CMK (cell line): ENCODE measurements around the gene PTX4.
"Not testable (repeated sequence)": the region's sequence is repeated elsewhere in the genome, so short reads cannot be mapped to it uniquely, and the experiment has no call there.

Experiments
- DNase-seq: peaks from one replicate; pipeline ENCODE4 v3.0.0-alpha.2; 2010; ENCODE audit warnings: low read depth

The PTX4 gene

DNA sequence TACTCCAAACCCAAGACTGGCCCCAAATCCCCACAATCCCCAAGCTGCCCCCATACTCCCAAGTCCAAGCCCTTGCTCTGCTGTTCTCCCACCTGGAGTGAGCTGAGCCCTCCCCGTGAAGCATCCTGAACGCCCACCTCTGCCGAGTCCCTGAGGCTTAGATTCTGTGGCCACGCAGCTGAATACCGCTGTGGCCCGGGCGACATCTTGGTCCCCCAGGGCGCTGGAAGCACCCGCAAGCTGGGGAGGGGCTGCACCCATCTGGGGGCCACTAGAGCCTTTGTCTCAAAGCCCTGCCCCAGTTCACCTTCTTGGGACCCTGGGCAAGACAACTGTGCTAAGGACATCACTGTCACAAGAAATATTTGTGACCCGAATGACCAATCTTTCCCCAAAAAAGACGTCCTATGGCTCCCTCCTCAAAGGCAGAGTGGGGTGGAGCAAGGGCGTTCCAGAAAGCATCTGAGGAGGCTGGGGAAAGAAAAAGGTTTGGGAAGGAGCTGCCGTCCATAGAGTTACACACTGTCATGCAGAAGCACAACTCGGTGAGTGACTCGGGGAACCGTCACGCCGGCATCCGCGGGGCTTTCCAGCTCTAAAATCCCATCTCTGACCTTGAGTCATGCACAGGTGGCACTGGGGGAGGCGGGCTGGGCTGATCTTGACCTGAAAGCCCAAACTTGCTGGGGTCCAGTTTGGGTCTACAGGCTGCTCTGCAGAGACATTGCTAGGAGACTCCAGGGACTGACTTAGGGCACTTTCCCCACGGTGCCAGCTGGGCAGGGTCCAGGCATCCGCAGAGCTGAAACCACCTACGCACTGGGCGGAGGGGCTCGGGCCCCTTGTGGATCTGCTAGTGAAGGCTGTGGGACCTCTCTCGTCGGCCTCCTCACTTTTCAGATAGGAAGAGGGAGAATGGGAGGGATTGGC is 6.6 kb downstream of the PTX4 start:
- no peak for DNase-seq

DNA sequence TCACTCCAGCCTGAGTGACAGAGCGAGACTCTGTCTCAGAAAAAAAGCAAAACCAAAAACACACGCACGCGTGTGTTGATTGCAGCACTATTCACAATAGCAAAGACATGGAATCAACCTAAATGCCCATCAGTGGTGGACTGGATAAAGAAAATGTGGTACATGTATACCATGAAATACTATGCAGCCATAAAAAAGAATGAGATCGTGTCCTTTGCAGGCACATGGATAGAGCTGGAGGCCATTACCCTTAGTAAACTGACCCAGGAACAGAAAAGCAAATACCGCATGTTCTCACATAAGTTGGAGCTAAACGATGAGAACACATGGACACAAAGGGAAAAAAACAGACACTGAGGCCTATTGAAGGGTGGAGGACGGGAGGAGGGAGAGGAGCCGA is 9.8 kb downstream of the PTX4 start:
- DNase-seq = not testable (repeated sequence)

DNA sequence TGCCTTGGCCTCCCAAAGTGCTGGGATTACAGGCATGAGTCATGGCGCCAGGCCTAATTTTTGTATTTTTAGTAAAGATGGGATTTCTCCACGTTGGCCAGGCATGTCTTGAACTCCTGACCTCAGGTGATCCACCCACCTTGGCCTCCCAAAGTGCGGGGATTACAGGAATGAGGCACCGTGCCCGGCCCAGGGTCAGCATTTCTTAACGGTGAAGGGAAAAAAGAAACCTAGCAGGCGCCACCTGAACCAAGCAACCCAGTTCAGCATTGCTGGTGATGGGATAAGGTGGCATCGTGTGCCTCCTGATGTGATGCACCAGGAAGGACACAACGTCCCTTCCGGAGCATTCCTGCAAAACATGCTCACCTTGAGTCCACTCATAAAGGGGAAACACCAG is 11.7 kb downstream of the PTX4 start:
- DNase-seq = no peak

DNA sequence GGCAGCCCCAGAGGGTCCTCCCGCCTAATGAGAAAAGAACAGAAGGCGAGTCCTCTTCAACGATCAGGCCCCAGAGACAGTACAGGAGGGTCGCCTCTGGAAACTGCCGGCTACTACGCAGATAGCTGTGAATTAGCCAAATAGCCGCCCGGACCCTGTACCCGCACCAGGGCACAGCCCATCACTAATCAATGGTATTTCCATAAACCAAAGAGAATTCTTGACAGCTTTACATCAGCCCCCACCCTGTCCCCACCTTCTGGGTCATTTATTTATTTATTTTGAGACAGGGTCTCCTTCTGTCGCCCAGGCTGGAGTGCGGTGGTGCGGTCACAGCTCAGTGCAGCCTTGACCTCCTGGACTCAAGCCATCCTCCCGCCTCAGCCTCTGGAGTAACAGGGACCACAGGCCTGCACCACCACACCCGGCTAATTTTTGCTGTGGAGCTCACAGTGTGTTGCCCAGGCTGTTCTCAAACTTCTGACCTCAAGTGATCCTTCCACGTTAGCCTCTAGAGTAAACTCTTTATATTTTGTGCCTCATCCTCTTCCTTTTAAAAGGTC is 13.1 kb downstream of the PTX4 start:
- no peak for DNase-seq

DNA sequence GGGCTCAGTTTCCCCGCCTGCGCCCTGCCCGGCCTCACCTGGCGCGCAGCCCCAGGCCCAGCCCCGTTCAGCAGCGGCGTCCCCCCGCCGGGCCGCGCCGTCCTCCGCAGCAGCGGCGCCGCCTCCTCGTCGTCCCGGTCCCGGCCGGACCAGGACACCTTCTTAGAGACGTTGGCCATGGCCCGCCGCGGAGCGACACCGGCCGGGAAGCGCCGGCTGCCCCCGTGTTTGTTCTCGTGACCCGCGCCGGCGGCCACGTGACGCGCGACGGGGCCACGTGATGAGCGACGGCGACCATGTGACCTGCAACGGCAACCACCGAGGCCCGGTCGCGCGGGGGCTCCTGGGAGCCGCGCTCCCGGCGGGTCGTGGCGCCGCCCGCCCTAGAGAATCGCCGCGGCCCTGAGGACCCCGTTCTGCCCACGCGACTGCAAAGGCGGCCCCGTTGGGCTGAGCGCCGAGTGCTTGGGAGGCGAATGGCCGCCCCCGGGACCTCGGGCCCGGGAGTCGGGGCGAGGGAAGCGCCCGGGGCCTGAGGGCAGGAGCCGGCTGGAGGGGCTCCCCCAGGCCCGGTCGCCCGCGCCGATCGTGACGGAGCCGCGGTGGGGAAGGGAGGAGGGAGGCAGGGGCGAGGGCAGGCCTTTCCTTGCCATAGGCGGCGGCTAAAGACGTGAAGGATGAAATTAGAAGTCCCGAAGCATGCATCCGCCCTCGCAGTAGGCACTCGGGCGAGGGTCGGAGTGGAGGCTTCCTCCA is 13.8 kb downstream of the PTX4 start, which contains the start of gene CLCN7:
CLCN7 (minus strand) TSS at position 233 of the 756 bp plus-strand sequence; CDS start at position 179, 54 bp downstream.
- DNase-seq = peak; percentile 68

DNA sequence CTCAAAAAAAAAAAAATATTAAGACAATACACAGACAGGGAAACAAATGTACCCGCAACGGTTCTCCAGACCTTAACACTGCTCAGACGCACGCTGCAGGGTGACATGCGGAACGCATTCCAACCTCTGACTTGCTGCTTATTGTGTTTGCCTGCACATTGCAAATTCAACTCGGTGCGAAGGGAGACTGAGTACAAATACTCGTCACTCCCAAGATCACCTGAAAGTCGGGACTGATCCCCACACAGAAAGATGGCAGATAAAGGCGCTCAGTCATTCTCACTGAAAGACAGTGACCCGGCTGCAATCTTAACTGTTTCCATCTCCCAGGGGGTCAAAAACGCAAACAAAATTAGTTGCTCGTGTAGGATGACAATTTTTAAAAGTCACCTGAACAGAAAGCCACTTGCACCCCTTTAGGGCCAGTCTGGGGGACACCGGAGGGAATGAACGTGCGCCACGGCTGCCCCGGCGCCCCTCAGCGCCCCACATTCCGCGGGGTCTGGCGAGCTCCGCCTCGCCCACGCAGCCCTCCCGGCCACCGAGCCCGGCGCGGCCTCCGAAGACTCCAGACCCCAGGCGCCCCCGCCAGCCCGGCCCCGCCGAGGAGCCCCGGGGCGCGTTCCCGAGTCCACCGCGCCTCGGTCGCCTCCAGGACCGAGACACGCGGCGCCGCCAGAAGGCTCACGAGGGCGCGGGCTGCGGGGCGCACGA is 14.5 kb downstream of the PTX4 start:
- no peak for DNase-seq

DNA sequence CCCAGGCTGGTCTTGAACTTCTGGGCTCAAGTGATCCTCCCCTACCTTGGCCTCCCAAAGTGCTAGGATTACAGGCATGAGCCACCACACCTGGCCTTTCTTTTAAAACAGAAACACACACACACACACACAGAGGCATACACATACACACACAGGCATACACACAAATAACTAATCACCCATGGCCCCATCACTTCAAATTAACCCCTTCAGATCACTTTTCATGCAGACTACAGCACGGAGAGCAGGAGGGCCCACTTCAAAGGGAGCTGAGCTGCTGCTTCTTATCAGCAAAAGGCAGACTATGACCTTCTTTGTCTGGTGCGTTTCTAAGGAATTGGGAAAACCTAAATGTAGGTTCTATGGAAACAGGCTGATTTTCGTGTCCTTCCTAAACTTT is 15.8 kb downstream of the PTX4 start:
- DNase-seq = no peak

DNA sequence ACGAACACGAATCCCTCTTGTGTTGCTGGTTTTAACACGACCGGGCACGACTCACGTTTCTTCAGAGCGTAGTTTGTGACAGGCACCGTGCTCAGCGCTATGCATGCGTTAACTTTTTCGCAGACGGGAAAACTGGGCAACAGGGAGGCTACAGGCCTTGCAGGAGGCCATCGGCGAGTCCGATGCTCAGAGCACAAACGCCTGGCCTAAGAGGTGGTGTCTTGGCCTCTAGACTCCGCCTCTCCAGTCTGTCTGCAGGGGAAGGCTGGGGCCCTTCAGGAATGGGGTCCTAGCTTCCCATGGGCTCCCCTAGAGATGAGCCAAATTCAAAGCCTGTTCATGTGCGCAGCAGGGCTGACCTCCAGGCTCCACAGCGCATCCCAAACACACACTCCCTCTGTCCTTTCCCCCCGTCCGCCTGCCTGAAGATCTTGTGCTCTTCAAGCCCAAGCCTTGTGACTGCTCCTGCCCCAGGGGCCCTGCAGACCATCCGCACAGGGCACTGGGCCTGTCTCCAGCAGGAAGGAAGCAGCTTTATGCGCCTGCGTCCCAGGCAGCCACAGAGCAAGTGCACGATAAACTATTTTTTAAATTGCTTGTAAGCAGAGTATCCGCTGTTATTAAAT is 17.1 kb downstream of the PTX4 start:
- DNase-seq = no peak

DNA sequence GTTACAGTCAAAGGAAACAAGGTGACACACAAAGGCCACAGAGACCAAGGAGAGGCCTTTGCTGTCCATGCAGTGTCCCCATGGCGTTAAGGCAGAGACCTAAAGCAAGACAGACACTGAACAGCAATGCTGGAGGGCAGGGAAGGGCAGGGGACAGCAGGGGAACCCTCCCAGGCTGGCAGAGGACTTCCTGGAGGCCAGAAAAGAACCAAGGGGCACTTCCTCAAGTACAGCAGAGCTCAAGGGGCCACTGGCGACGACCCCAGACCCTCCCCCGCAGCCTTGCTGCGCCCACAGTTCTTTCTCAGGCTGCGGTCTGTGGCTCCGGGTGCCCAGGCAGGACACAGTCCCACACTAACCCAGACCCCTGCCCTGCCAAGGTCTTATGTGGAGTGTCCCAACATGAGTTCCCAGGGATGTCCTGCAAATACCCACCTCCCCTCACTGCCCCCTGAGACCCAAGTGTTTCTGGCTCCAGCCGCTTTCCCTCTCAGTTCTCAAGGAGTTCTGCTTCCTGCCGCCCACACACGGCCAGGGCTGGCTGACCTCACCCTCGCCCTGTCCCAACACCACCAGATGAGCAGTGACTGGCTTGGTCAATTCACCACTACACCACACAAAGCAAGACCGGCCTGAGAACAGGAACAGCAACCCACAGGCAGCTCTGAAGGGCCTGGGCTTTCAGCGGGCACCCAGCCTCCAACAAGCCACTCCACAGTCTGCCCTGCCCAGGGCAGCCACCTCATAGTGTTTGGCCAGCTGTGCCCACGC is 18.1 kb downstream of the PTX4 start:
- DNase-seq = no peak

DNA sequence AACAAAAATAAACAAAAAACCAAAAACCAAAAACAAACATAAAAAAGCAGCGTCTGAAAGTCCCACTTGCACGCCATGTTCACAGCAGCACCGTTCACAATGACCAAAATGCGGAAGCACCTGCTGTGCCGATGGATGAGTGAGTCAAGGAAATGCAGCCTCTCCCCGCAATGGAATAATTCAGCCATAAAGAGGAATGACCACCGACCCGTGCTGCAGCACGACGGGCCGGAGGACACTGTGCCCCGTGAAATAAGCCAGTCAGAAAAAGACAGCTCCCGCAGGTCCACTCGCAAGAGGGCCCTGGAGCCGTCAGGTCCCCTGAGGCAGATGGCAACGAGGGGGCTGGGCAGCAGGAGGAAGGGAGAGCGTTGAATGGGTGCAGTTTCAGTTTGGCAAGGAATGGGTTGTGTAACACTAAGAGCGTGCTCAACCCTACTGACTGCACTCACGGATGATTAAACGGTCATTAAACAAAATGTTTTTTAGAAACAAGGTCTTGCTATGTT is 19.0 kb downstream of the PTX4 start:
- DNase-seq = no peak

DNA sequence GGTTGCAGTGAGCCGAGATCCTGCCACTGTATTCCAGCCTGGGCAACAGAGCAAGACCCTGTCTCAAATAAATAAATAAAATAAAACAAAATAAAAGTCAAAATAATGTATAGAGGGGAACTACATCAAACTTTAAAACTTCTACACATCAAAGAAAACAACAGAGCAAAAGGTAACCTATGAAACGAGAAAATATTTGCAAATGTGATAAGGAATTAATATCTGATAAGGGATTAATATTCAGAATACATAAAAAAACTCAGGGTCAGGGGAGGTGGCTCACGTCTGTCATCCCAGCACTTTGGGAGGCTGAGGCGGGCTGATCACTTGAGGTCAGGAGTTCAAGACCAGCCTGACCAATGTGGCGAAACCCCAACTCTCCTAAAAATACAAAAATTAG is 19.6 kb downstream of the PTX4 start:
- DNase-seq = not testable (repeated sequence)

DNA sequence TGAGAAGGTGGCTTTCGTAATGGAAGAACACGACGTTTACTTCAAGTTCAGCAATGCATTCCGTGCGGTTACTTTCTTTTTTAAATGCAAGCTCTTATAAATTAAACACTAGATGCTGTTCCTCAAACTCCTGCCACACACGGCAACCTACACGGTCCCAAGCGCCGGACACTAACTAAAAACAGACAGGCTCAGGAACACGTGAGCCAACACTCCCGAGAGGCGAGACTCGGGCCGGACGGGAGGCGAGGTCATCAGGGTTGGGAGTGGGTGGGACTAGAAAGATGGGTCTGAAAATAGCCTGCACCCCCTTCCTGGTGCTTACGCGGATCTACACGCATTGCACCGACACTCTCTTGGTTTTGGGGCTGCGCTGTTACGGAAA is 20.3 kb downstream of the PTX4 start:
- DNase-seq = no peak

DNA sequence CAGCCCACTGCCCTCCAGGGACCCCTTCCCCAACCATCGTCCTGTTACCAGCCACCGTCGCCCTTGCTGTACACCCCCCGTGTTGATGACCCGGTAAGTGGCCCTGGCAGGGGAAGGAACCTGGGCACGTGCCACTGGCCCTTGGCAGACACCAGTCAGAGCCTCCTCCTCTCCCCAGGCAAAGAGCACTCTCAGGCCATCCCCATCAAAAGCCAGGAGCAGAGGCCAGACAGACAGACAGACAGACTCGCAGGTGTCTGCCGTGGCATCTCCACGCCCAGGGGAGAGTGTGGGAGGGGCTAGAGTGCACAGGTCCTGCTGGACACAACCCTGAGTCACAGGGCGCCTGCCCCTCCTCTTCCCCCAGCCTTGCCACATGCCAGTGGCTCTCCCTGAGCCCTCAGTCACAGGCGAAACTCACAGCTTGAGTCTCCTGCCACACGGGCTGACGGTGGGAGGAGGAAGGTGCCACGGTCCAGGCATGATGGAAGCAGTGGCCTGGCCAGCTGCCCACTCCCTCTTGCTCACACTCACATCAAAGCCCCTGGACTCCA is 21.7 kb downstream of the PTX4 start:
- no peak for DNase-seq

DNA sequence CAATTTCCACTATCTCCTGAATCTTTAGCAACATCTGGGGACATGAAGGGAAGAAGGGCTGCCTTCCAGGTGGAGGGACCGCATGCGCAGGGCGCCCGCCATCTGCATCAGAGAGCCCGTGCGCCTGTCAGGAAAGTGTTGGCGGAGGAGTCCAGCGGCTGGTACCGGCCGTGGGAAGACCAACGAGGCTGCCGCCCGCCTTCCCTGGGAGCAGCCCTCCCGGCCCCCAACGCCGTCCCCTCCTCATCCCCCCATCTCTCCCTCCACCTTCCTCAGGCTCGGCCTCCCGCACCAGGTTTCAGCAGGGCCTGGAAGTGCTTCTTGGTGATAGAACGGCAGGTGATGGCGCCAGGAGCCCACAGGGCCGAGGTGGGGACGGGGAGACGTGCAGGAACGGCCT is 22.7 kb downstream of the PTX4 start:
- DNase-seq = no peak

DNA sequence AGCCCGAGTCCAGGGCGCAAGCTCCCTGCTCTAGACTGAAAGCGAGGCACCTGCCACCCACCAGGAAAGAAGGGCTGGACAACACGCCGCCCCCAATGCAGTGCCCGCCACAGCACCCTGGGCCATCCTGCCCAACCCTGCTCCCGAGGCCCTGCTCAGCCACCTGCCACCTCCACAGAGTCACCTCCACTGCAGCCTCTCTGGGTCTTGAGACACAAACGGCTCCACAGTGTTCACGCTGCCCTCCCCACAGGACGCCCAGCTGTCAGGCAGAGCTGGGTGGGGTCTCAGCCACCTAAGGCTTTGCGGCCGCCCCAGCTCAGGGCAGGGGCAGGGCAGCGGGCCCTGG is 23.2 kb downstream of the PTX4 start:
- DNase-seq = no peak

DNA sequence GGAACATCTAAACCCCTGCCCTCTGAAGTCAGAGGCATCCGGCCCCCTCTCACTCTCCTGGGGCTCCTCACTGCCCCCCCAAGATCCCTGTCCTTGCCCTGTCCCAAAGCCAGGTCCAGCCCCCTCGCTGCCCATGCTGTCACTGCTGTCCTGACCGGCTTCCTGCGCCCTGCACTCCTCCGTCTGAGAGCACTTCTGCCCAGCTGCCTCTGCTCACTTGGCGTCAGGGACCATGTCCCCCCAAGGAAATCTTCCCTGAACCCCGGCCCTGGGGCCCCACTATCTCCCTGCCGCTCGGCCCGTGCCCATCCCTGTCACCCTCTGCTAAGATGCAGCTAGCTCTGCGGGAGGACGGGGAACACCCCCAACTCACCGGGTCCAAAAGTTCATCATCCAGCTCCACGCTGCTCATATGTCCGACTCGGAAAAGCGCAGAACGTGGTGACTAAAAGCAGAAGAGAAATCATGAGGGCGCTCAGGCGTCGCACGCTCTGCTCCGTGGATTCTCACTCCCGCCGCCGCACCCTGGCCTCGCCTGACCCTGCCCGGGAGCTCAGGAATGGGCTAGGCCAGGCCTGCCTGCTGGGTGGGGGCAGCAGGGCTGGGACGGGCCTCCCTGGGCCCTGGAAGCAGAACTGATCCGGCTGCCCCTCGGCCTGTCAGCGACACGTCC is 23.7 kb downstream of the PTX4 start:
- no peak for DNase-seq

DNA sequence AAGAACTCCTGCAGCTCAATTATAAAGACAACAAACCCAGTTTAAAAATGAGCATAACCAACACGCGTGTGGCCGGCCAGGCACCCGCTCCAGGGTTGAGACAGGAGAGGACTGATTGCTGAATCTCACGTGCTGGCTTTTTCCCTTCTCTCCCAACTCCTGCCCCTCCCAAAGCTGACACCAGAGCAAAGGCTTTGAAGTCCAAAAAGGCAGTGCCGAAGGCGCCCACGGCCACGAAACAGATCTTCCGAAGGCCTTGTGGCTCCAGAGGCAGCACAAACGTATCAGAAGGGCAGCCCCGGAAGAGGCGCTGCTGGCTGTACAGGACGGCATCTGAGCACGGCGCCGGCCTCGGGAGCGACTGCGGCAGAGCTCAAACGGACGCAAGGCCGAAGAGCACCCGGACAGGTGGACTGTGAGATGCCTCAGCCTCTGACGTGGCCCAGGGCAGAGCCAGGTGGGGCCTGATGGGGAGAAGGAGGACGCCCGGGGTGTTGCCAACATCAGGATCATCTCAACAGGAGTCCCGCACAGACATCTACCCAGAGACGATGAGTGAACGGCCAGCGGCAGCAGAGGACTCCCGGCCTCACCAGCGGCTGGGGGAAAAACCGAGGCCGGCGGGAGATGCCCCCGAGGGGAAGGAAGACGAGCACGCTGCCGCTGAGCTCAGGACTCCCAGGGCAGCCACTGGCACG is 24.4 kb downstream of the PTX4 start:
- no peak for DNase-seq

DNA sequence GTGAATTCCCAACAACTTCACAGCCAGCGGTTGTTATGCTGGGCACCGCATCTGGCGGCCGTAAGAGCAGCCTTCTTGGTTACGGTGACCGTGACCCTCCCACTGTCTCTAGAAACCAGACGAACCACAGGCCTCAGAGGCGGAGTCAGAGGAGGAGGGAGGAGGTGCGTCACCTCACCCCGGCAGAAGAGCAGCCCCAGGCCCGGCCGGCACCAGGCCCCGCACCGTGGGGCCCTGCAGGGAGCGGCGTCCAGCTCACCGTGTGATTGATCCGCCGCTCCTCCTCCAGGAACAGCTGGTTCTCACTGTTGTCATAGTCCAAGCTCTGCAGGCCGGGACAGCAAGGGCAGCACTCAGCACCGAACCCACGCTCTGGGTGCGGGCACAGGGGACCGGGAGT is 27.6 kb downstream of the PTX4 start:
- no peak for DNase-seq

DNA sequence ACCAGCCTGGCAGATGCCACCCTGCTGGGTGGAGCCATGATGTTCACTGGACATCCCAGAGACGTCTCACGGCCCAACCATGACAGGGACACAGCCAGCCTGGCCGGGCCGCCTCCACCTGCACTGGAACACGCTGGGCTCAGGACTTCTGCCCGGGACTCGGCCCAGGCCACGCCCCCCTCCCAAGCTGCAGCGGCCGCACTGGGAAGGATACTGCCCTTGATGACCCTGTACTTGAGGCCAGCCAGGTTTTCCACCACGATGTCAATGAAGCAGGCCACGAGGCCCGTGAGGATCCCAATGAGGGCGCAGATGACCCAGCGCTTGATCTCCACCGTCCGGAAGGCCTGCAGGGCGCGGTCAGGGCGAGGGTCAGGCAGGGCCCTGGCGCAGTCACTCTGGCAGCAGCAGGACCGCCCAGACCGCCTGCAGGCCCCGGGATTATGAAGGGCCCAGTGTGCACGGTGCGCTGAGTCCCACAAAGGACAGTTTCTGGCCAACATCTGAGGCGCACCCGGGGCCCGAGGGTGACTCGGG is 28.1 kb downstream of the PTX4 start:
- no peak for DNase-seq
